HG03469 (cell line): ENCODE data around the gene MARK4.

Experiments
- ATAC-seq: cut with Tn5 transposase; IDR thresholded peaks from one replicate; pipeline ENCODE4 v1.9.1; 2021; ENCODE audit warnings: mild to moderate bottlenecking, moderate library complexity, moderate number of reproducible peaks; ENCODE audit not compliant: unreplicated experiment

MARK4 gene

DNA sequence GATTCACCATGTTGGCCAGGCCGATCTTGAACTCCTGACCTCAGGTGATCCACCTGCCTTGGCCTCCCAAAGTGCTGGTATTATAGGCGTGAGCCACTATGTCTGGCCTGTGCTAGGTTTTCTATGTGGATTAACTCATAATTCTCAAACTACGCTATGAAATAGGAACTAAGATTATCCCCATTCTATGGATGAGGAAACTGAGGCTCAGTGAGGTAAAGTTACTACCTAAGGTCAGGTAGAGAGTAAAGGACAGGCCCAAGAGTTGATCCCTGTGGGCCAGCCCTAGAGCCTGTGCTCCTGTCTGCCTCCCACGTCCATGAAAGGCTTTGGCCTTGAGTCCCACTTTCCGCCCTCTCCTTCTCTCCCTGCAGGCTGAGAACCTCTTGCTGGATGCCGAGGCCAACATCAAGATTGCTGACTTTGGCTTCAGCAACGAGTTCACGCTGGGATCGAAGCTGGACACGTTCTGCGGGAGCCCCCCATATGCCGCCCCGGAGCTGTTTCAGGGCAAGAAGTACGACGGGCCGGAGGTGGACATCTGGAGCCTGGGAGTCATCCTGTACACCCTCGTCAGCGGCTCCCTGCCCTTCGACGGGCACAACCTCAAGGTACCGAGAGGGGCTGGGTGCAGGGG, 20.1 kb downstream of the MARK4 start:
- ATAC-seq = no peak

DNA sequence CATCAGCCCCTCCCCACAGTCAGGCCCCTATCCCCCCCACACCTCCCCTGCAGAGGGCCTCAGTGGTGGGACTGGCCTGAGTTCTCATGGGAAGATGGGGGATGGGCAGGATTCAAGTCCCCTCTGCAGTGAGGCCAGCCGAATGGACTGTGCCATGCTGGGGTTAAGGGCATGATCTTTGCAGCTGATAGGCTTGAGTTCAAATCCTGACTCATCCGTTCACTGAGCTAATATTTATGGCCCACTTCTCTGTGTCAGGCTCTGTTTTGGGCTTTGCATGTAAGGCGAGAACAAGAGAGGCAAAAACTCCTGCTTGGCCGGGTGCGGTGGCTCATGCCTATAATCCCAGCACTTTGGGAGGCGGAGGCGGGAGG, 20.7 kb downstream of the MARK4 start:
- no peak for ATAC-seq

DNA sequence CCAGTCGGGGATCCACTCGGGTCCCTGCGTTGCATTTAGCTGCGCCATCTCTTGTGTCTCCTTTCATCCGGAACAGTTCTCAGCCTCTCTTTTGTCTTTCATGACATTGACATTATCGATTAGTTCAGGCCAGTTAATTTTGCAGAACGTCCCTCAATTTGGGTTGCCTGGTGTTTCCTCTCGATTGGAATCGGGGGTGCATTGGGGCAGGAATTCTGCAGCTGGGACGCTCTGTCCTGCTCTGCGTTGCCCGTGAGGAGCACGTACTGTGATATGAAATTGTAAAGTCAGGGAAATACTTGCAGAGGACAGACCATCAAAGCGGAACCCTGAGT, 22.4 kb downstream of the MARK4 start:
- no peak for ATAC-seq

DNA sequence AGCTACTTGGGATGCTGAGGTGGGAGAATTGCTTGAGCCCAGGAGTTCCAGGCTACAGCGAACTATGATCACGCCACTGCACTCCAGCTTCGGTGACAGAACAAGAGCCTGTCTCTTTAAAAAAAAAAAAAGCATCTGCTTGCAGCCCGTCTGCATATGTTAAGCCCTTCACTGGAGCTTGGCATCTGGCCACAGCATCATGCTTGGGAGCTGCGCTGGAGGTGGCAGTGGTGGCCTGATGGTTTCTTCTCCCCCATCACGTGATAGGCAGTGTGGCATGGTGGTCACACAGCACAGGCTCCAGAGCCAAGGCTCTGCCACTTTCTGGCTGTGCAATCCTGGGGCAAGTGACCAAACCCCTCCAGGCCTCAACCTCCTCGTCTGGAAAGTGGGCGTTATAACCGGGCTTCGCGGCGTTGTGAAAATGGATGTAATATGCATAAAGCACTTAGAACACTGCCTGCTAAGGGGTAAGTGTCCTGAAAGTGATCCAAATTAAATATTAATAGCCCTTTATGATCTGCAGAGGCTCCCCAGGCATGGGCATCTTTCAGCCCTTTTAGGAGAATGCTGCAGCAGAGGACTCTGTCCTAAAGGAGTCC, 24.4 kb downstream of the MARK4 start:
- ATAC-seq = no peak

DNA sequence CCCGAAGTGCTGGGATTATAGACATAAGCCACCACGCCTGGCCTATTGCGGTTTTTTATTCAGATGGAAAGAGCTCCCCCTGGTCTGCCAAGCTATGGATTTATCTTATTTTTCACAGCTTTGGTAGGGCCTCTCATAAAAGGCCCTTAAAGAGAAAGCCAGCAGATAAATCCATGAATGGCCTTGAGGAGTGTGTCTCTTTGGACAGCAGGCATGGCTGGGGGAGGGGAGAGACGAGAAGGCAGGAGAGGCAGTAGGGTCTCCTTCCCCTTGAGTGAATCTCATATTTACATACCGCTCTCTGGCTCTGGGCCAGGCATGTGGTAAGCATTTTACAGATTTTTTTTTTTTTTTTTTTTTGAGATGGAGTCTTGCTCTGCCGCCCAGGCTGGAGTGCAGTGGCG, 25.2 kb downstream of the MARK4 start:
- ATAC-seq = no peak

DNA sequence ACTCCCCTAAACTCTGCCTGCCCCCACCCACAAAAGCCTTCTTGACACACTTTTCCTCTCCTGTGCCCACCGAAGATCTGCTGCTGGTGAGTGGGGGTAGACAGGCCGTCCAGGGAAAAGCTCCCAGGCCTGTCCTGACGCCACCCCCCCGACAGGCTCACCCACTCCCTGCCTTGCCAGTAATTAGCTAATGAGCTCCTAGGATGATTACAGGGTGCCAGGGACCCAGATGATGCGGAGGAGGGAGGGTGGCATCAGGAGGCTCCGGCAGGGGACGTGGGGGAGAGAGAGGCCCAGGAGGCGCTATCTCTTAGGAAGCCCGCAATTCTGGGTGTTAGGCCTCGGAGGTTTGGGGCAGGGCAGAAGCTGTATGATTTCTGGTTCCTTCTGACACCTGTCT, 27.0 kb downstream of the MARK4 start:
- no peak for ATAC-seq

DNA sequence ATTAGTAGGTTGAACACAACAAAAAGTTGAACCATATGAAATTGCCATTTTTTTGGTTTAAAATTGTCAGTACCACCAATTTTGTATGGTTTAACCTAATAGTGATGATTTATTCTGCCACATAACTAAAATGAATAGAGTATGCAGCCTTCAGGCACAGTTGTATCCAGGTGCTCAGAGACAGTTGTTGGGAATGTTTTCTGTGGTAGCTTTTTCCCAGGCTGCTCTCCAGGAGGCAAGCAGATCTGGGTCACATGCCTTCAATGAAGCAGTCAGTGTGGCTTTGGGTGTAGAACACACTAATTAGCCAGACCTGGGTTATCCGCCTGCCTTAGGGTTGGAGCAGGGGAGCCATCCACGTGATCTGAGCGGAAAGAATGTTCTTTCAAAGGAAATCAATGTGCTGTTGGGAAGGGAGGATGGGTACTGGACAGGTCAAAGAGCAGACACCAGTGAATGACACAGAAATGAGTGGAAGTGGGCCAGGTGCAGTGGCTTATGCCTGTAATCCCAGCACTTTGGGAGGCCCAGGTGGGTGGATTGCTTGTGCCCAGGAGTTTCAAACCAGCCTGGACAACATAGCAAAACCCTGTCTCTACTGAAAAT, 28.6 kb downstream of the MARK4 start:
- ATAC-seq = no peak

DNA sequence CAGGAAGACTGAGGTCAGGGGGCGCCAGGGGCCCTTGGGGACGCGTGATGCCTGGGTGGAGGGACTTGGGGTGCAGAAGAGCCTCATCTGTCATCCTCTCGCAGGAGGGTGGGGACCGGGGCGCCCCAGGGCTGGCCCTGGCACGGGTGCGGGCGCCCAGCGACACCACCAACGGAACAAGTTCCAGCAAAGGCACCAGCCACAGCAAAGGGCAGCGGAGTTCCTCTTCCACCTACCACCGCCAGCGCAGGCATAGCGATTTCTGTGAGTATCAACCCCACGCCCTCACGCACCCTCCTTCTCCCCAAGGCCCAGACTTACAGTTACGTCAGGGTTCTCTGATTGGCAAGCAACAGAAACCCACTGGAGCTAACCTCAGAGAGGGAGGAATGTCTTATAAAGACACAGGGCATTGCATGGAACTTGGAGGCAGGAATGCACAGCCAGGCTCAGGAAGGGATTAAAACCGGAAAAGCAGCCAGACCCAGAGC, 29.4 kb downstream of the MARK4 start:
- no peak for ATAC-seq

DNA sequence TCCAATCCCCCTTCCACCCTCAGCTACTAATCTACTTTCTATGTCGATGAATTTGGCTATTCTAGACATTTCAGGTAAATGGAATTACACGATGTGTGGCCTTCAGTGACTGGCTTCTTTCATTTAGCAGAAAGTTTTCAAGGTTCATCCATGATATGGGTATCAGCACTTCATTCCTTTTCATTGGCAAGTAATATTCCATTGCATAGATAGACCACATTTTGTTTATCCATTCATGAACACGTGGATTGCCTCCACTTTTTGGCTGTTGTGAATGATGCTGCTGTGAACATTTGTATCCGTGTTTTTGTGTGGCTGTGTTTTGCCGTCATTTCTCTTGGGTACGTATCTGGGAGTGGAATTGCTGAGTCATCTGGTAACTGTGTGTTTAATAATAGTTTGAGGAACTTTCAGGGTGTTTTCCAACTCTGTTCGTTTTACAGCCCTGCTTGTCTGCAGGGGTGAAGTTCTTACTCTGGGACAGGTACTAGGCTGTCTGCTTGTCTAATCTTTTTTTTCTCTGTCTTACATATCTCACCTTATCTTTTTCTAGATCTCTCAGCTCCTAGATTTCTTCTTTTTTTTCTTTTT, 32.5 kb downstream of the MARK4 start:
- no peak for ATAC-seq

DNA sequence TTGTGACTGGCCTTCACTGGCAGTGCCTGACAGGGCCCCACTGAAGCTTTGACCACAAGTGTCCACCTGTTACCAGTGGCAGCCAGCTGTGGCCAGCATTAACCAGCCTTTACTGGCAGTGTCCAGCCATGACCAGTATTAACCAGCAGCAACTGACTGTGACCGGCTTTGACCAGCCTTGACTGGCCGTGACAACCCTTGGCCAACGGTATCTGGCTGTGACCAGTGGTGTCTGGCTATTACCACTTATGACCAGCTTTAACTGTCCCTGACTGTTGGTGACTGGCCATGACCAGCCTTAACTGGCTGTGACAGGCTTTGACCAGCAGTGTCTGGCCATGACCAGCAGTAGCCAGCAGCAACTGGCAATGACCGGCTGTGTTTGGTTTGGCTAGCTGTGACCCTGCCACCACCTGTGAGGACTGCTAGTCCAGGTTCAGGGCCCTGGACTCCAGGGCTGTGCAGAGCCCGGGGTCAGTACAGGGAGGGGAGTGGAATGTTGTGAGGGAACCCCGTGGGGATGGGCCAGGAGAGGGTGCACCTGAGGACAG, 39.4 kb downstream of the MARK4 start:
- ATAC-seq = no peak

DNA sequence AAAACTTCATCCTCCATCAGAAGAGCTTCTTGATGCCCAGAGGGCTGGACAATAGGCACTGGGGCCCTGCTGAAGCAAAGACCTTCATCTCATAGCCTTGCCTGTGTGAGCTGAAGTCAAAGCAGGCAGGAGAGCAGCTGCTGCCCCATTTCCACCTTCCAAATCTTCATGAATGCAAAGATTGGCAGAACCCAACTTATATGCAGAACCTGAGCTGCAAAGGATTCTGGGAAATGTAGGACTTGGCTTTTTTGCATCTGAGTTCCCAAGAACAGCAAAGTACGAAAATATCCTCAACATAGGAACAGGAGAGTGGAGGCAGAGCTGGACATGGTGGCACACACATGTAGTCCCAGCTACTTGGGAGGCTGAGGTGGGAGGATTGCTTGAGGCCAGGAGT, 40.8 kb downstream of the MARK4 start:
- ATAC-seq = no peak

DNA sequence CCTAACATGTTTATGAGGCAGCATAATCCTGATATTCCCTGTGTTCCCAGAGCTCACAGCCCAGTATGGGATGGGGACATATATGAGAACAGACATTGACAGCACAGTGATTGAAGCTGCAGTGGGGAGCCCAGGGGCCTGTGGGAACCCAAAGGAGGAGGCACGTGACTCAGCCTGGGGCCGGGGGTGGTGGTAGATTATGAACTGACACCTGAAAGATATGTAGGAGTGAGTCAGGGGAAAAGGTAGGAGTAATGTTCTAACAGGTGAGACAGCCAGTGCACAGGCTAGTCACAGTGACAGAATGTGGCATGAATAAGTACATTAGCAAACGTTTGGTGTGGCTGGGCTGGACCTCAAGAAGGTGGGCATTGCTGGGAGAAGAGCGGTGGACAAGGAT, 42.6 kb downstream of the MARK4 start:
- ATAC-seq = no peak

DNA sequence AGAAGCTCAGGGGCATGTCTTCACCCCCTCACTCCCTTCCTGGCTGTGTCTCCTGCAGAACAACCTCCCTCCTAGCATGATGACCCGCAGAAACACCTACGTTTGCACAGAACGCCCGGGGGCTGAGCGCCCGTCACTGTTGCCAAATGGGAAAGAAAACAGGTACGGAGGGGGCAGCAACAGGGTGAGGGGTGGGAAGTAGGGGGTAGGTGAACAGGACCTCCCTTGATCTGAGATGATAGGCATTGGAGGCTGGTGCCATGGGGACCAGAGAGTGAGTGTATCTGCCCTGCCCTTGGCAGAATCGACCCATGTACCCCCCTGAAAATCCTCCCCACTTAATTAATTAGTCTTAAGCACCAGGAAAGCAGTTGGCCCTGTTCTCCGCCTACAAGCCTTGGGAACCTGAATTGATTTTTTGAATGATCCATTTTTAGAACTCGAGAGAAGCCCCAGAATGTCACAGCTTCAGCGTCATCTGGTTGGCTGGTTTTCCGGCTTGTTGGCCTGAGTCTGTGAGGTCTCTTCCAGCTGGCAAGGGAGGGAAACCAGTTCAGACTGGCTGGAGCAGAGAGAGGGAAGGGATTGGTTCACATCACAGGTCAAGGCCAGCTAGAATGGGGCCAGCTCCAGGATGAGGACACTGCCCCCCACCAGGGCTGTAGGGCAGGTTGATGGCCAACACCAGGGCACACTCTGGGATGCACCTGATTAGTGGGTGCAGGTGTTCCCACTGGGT, 43.4 kb downstream of the MARK4 start:
- ATAC-seq = no peak

DNA sequence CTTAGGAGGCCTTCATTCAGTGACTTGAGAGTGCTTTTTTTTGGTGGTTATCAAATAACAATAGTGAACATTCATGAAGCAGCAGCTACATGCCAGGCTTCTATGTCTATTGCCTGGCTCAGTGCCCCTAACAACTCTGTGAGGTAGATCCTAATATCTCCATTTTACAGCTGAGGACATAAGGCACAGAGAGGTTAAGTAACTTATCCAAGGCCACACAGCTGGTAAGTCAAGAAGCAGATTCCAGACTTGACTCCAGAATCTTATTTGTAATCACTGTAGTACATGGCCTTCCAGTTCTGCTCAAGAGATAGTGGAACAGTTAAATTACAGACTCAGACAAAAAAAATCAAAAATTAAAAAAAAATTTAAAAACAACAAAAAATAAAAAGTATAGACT, 44.8 kb downstream of the MARK4 start:
- no peak for ATAC-seq

DNA sequence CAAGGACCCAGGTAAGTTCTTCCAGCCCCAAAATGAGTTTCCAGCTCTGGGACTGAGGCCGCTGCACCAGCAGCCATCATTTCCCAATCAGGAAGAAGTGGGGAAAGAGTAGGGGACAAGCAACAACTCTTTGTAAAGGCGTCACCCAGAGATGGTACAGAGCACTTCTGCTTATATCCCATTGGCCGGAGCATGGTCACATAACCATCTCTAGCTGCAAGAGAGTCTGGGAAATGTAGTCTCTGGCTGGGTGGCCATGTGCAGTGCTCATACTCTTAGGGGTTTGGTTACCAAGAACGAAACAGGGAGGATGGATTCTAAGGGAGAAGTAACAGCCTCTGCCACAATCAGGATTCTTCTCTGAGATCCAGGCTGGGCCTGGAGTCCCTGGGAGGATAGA, 45.3 kb downstream of the MARK4 start:
- no peak for ATAC-seq

DNA sequence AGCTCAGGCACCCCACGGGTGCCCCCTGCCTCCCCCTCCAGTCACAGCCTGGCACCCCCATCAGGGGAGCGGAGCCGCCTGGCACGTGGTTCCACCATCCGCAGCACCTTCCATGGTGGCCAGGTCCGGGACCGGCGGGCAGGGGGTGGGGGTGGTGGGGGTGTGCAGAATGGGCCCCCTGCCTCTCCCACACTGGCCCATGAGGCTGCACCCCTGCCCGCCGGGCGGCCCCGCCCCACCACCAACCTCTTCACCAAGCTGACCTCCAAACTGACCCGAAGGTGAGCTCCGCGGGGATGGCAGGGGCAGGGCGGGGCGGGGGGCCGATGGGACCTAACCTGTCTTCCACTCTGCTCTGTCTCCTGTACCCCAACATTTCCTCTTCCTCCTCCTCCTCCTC, 46.6 kb downstream of the MARK4 start:
- no peak for ATAC-seq

DNA sequence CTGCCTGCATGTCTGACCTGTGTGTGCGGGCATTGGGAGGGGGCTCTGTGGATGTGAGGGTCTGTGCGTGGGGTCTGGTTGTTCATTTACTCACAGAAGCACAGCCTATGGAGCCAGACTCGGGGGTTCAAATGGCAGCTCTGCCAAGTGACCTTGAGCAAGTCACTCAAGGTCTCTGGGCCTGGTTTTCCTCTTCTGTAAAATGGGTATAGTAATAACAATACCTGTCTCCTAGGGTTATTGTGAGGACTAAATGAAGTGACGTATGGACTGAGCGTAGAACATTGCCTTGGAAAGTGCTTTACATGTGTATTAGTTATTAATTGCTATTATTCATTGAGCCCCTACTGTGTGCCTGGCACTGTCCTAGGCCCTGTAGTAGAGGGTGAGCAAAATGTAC, 47.2 kb downstream of the MARK4 start:
- no peak for ATAC-seq

DNA sequence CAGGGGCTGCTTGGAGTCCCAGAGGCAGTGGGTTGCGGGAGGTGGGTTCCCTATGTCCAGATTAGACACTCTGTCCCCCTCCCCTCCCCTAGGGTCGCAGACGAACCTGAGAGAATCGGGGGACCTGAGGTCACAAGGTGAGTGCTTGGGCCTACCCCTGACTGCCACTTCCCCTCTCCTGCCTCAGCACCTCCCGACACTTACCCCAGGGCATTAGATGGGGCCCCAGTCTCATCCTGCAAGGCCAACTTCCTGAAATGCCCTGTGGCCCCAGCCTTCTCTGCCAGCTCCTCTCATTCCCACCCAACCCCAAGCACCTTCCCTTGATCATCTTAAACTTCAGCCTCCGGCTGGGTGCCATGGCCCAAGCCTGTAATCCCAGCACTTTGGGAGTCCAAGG, 48.6 kb downstream of the MARK4 start:
- ATAC-seq = no peak

DNA sequence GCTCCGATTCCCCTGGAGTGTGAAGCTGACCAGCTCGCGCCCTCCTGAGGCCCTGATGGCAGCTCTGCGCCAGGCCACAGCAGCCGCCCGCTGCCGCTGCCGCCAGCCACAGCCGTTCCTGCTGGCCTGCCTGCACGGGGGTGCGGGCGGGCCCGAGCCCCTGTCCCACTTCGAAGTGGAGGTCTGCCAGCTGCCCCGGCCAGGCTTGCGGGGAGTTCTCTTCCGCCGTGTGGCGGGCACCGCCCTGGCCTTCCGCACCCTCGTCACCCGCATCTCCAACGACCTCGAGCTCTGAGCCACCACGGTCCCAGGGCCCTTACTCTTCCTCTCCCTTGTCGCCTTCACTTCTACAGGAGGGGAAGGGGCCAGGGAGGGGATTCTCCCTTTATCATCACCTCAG, 51.3 kb downstream of the MARK4 start:
- ATAC-seq = no peak

DNA sequence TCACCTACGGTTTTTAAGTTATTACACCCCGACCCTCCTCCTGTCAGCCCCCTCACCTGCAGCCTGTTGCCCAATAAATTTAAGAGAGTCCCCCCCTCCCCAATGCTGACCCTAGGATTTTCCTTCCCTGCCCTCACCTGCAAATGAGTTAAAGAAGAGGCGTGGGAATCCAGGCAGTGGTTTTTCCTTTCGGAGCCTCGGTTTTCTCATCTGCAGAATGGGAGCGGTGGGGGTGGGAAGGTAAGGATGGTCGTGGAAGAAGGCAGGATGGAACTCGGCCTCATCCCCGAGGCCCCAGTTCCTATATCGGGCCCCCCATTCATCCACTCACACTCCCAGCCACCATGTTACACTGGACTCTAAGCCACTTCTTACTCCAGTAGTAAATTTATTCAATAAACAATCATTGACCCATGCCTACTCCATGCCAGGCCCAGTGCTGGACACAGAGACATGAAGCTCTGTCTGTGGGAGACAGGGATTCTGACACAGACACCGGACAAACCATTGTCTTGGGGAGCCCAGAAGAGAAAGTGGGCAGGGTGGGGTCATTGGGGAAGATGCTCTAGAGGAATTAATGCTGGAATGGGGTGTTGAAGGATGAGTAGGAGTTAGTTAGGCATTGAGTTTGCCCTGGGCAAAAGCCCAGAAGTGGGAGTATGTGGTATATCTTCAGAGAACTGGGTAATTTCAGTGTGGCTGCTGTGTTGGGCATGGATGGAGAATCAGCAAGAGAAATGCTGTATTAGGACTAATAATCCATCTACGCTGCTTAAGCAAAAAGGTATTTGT, 52.4 kb downstream of the MARK4 start:
- ATAC-seq = no peak
